Measurements from ENCODE around the gene TTLL10.
"Not testable (repeated sequence)": the region's sequence is repeated elsewhere in the genome, so short reads cannot be mapped to it uniquely, and the experiment has no call there.

TTLL10 gene

DNA sequence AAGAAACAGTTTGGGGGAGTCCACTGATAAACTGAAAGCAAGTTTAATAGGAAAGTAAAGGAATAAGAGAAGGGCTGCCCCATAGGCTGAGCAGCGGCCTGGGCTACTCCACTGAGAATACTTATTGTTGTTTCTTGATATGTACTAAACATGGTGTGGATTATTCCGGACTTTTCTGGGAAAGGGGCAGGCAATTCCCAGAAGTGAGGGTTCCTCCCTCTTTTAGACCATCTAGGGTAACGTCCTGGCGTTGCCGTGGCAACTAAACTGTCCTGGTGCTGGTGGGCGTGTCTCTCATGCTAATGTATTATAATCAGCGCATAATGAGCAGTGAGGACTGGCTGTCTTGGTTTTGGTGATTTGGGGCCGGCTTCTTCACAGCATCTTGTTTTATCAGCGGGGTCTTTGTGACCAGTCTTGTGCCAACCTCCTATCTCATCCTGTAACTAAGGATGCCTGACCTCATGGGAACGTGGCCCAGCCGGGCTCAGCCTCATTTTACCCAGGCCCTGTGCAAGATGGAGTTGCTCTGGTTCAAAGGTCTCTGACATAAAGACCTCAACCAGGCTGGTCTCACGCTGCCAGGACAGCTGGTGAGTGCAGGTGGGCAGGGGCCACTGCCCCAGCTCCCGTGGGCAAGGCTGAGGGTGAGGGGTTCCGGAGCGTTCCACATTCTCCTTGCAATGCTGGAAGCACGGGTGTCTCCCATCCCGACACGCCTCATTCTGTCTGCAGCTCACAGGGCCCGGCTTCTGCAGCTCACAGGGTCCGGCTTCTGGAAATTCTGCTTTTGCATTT is 38.1 kb upstream of the TTLL10 start:
- peaks cover 5% of the 10 kb centered on the region for H3K4me1 Mint-ChIP-seq (ENCODE audit: low read depth)
- no peaks in the 10 kb centered on the region for H3K36me3 Mint-ChIP-seq
- H3K9me3 Mint-ChIP-seq (ENCODE audit: low read depth): no peaks in the 10 kb centered on the region
- no peaks in the 10 kb centered on the region for H3K27me3 Mint-ChIP-seq
- peak overlapping the region; percentile 27 for H3K4me3 Mint-ChIP-seq
- H3K27ac Mint-ChIP-seq: no peak overlapping the region

- H3K27me3 Mint-ChIP-seq: no peaks in the 10 kb centered on the region
- H3K4me3 Mint-ChIP-seq: peak overlapping the region; percentile 42
- no peaks in the 10 kb centered on the region for H3K36me3 Mint-ChIP-seq
- peaks cover 5% of the 10 kb centered on the region for H3K4me1 Mint-ChIP-seq (ENCODE audit: low read depth)
- H3K27ac Mint-ChIP-seq: no peak overlapping the region
- no peaks in the 10 kb centered on the region for H3K9me3 Mint-ChIP-seq (ENCODE audit: low read depth)
Observed at GRCh38 chr1:1136547-1137230, 37.0 kb upstream of the TTLL10 start.

DNA sequence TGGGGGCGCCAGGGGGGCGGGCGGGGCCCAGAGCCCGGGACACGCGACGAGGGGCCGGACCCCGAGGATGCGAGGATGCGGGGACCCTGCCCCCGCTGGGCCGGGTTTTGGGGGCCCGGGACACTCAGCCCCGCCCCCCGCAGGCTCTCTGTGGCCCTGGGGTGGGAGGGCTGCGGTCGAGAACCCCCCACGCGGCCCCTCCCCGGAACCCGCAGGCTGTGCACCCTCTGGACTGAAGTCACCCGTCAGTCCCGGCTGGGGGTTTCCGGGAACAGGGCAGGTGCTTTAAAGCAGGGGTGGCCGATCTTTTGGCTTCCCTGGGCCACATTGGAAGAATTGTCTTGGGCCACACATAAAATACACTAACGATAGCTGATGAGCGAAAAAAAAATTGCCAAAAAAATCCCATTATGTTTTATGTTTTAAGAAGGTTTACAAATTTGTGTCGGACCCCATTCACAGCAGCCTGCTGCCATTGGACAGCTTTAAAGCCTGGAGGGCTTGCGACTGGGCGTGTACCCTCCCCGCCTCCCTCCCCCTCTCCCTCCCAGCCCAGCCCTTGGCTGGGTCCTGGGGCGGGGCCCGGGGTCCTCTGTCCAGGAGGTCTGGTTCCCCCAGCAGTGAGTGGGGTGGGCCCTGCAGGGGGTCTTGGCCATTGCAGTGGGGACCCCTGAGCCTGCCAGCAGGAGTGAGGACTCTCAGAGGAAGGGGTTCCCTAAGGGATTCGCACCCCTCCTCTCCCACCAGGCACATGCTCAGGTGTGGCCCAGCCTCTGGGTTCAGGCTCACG is 36.2 kb upstream of the TTLL10 start:
- peaks cover 7% of the 10 kb centered on the region for H3K4me1 Mint-ChIP-seq (ENCODE audit: low read depth)
- H3K4me3 Mint-ChIP-seq: peak overlapping the region; percentile 79
- no peaks in the 10 kb centered on the region for H3K36me3 Mint-ChIP-seq
- H3K9me3 Mint-ChIP-seq (ENCODE audit: low read depth): no peaks in the 10 kb centered on the region
- peak overlapping the region; percentile 75 for H3K27ac Mint-ChIP-seq
- H3K27me3 Mint-ChIP-seq: no peaks in the 10 kb centered on the region

DNA sequence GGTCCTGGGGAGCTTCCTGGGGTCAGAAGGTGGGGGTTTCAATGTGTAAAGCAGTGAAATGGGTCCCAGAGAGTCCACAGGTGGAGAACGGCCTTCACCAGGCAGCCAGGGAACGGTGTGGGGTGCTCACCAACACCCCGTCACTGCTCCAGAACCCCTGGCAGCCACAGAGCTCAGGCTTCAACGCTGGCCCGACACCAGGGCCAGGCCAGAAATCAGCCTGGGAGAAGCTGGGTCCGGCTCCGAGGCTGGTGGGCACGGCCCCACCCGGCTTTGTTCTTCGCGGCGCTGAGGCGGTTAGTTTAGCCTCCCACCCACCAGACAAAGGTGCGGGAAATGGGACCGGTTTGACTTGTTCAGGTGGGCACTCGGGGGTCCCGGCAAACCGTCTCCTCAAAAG is 33.0 kb upstream of the TTLL10 start:
- Mint-ChIP-seq H3K27me3 (no peaks in the 10 kb centered on the region), H3K4me1 (ENCODE audit: low read depth) (peaks cover 13% of the 10 kb centered on the region), H3K36me3 (no peaks in the 10 kb centered on the region), H3K4me3 (no peak overlapping the region), H3K27ac (no peak overlapping the region), H3K9me3 (ENCODE audit: low read depth) (no peaks in the 10 kb centered on the region)

GRCh38 chr1:1141244-1141910 is 32.3 kb upstream of the TTLL10 start:
- H3K4me1 Mint-ChIP-seq (ENCODE audit: low read depth): peaks cover 13% of the 10 kb centered on the region
- H3K9me3 Mint-ChIP-seq (ENCODE audit: low read depth): no peaks in the 10 kb centered on the region
- H3K27me3 Mint-ChIP-seq: no peaks in the 10 kb centered on the region
- H3K4me3 Mint-ChIP-seq: no peak overlapping the region
- no peaks in the 10 kb centered on the region for H3K36me3 Mint-ChIP-seq
- no peak overlapping the region for H3K27ac Mint-ChIP-seq

DNA sequence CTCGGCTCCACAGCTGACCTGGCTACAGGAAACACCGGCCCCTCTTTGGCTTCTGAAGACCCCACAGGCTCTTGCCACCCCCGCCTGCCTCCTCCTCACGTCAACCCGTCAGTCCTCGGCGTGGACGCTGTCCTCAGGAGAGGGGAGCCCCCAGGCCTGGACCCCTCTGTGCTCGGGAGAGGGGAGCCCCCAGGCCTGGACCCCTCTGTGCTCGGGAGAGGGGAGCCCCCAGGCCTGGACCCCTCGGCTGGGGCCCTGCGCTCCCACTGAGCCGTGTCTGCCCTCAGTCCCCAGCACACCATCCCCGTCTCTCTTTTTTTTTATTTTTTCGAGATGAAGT is 31.8 kb upstream of the TTLL10 start:
- Mint-ChIP-seq H3K9me3 (ENCODE audit: low read depth) (no peaks in the 10 kb centered on the region), H3K4me3 (no peak overlapping the region), H3K27me3 (no peaks in the 10 kb centered on the region), H3K27ac (no peak overlapping the region), H3K4me1 (ENCODE audit: low read depth) (peaks cover 13% of the 10 kb centered on the region), H3K36me3 (no peaks in the 10 kb centered on the region)

DNA sequence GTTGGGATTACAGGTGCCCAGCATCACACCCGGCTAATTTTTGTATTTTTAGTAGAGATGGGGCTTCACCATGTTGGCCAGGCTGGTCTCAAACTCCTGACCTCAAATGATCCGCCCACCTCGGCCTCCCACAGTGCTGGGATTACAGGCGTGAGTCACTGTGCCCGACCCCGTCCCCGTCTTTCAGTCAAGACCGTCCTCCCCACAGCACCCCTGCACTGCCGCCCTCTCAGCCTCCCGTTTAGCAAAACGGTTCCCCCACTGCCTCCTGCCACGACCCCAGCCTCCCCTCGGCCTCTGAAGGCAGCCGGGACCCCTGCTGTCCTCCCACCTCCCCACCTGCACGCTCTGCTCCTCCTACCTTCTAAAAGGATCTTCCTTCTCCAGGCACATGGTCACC is 31.3 kb upstream of the TTLL10 start:
- H3K27me3 Mint-ChIP-seq; H3K27ac Mint-ChIP-seq; H3K36me3 Mint-ChIP-seq; H3K9me3 Mint-ChIP-seq (ENCODE audit: low read depth); H3K4me3 Mint-ChIP-seq: not testable (repeated sequence)
- H3K4me1 Mint-ChIP-seq (ENCODE audit: low read depth): peaks cover 12% of the 10 kb centered on the region

DNA sequence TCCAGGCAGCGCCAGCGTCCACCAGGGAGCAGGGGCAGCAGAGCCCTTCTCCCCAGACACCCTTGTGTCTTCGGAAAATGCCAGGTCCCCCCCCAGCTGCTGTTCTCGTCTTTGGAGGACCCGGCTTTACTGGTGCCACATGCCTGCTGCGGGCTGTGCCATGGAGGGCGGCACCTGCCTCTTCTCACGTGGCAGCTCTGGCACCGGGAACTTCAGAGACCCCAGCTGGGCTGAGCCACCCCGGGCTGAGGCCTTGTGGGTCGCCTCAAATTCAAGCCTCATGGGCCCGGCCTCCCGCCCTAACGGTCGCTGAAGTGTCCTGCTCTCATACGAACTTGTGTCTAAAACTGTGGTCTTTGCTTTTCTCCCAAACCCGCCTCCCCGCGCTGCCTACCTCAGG is 30.8 kb upstream of the TTLL10 start:
- H3K27ac Mint-ChIP-seq: no peak overlapping the region
- no peak overlapping the region for H3K4me3 Mint-ChIP-seq
- no peaks in the 10 kb centered on the region for H3K9me3 Mint-ChIP-seq (ENCODE audit: low read depth)
- no peaks in the 10 kb centered on the region for H3K36me3 Mint-ChIP-seq
- H3K27me3 Mint-ChIP-seq: no peaks in the 10 kb centered on the region
- peaks cover 10% of the 10 kb centered on the region for H3K4me1 Mint-ChIP-seq (ENCODE audit: low read depth)

DNA sequence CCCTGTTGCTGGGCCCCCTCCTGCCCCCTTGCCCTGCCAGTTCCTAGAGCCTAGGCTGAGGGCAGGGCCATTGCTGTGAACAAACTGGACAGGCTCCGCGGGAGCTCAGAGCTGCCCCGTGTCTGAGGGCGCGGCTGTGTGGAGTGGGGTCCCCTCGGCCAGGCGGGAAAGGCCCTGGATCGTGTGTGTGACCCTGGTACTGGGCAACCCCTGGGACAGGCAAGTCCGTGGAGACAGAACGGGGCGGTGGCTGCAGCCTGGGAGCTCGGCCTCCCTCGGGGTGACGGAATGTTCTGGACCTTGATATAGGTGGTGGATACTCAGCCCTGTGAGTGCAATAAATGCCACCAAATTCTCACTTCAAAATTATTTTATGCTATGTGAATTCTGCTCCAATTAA is 30.0 kb upstream of the TTLL10 start:
- H3K27me3 Mint-ChIP-seq: no peaks in the 10 kb centered on the region
- H3K9me3 Mint-ChIP-seq (ENCODE audit: low read depth): no peaks in the 10 kb centered on the region
- H3K4me3 Mint-ChIP-seq: no peak overlapping the region
- H3K27ac Mint-ChIP-seq: peak overlapping the region; percentile 89
- no peaks in the 10 kb centered on the region for H3K36me3 Mint-ChIP-seq
- peaks cover 10% of the 10 kb centered on the region for H3K4me1 Mint-ChIP-seq (ENCODE audit: low read depth)

- no peak overlapping the region for H3K4me3 Mint-ChIP-seq
- H3K4me1 Mint-ChIP-seq (ENCODE audit: low read depth): peaks cover 10% of the 10 kb centered on the region
- no peaks in the 10 kb centered on the region for H3K9me3 Mint-ChIP-seq (ENCODE audit: low read depth)
- H3K27ac Mint-ChIP-seq: peak overlapping the region; percentile 89
- no peaks in the 10 kb centered on the region for H3K27me3 Mint-ChIP-seq
- H3K36me3 Mint-ChIP-seq: no peaks in the 10 kb centered on the region
Observed at GRCh38 chr1:1144122-1144842, 29.4 kb upstream of the TTLL10 start.

DNA sequence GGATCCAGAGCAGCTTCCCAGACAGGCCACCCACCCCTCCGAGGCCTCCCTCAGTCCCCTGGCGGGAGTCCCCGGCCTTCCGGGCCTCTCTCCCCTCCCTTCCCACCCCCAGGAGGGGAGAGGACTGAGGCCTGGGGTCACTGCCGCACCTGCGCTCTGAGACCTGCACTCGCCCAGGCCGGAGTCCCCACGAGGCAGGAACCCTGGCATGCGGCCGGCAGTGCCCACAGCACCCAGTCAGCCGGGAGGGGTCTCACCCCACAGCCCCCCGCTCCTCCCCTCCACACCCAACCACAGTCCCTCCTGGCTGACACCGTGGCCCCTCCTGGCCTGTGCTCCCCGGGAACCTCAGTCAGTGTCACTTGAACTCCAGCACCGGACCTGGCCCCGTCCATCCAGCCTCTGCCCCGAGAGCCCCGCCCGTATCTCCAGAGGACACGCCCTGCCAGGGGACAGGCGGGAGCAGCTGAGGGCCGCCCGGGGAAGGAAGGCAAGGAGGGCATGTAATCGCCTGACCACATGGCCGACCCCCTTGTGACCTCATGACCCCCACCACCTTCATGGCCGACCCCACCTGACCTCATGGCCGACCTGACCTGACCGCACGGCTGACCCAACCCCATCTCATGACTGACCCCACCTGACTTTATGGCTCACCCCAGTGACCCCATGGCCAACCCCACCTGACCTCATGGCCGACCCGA is 28.7 kb upstream of the TTLL10 start:
- Mint-ChIP-seq H3K27me3 (no peaks in the 10 kb centered on the region), H3K27ac (no peak overlapping the region), H3K9me3 (ENCODE audit: low read depth) (no peaks in the 10 kb centered on the region), H3K36me3 (no peaks in the 10 kb centered on the region), H3K4me1 (ENCODE audit: low read depth) (peaks cover 10% of the 10 kb centered on the region), H3K4me3 (no peak overlapping the region)

GRCh38 chr1:1145547-1145914 is 28.1 kb upstream of the TTLL10 start:
- H3K4me1 Mint-ChIP-seq (ENCODE audit: low read depth): peaks cover 10% of the 10 kb centered on the region
- no peaks in the 10 kb centered on the region for H3K9me3 Mint-ChIP-seq (ENCODE audit: low read depth)
- H3K4me3 Mint-ChIP-seq: no peak overlapping the region
- H3K36me3 Mint-ChIP-seq: no peaks in the 10 kb centered on the region
- no peak overlapping the region for H3K27ac Mint-ChIP-seq
- H3K27me3 Mint-ChIP-seq: no peaks in the 10 kb centered on the region

GRCh38 chr1:1146026-1146425 is 27.7 kb upstream of the TTLL10 start:
- Mint-ChIP-seq H3K9me3 (ENCODE audit: low read depth) (no peaks in the 10 kb centered on the region), H3K36me3 (no peaks in the 10 kb centered on the region), H3K4me3 (no peak overlapping the region), H3K27ac (no peak overlapping the region), H3K4me1 (ENCODE audit: low read depth) (peaks cover 10% of the 10 kb centered on the region), H3K27me3 (no peaks in the 10 kb centered on the region)

DNA sequence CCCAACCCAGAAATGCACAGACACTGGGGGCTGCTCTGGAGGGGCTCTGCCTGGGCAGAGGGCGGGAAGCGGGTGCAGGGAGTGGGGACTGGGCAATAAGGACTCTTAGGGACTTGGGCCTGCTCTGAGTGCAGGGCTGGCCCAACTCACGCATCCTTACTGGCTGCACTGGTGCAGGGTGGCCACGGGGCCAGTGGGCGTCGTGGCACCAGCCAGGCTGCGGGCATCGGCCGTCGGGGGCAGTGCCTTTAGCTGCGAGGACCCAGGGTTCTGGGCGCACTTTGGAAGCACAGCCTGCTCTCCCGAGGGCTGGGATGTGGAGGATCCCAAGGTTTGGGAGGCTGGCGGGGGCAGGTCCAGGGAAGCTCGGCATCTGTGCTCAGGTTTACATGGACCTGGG is 27.1 kb upstream of the TTLL10 start:
- Mint-ChIP-seq H3K27me3 (no peaks in the 10 kb centered on the region), H3K4me1 (ENCODE audit: low read depth) (peaks cover 10% of the 10 kb centered on the region), H3K9me3 (ENCODE audit: low read depth) (no peaks in the 10 kb centered on the region), H3K4me3 (no peak overlapping the region), H3K27ac (no peak overlapping the region), H3K36me3 (no peaks in the 10 kb centered on the region)

Measured in activated naive CD8-positive, alpha-beta T cell (primary cell).